PC-9 (cell line): ENCODE data around the gene ITGB7.

Experiments
- EZH2 ChIP-seq: fragments of 200-600 bp; sonication (generic); IDR thresholded peaks from 2 replicates; pipeline ENCODE4 v1.8.0; 2017; ENCODE audit warnings: antibody characterized with exemption, low read depth
- TF ChIP-seq, protein P1 (sequence below): fragments of 200-600 bp; sonication (generic); conservative IDR thresholded peaks from 2 replicates; pipeline ENCODE4 v1.6.1; 2017; ENCODE audit warnings: mixed run types, antibody characterized with exemption, mild to moderate bottlenecking, moderate library complexity

DNA sequence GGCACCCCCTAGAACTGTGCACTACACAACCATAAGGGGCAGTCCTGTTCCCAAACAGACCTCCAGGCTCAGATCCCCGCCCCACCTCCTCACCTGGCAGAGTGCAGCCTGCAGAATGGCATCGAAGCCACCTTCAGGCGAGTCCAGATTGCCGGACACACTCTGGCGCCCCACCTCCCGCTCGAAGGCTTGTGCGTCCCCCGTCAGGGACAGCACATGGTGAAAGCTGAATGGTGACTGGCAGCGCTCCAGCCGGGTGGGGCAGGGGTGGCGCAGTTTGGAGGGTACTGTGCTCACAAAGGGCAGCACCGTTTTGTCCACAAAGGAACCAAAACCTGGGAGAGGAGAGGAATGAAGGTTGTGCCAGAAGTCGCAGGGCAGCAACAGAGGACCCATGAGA, 10.6 kb downstream of the ITGB7 start:
- TF ChIP-seq, protein P1, sequence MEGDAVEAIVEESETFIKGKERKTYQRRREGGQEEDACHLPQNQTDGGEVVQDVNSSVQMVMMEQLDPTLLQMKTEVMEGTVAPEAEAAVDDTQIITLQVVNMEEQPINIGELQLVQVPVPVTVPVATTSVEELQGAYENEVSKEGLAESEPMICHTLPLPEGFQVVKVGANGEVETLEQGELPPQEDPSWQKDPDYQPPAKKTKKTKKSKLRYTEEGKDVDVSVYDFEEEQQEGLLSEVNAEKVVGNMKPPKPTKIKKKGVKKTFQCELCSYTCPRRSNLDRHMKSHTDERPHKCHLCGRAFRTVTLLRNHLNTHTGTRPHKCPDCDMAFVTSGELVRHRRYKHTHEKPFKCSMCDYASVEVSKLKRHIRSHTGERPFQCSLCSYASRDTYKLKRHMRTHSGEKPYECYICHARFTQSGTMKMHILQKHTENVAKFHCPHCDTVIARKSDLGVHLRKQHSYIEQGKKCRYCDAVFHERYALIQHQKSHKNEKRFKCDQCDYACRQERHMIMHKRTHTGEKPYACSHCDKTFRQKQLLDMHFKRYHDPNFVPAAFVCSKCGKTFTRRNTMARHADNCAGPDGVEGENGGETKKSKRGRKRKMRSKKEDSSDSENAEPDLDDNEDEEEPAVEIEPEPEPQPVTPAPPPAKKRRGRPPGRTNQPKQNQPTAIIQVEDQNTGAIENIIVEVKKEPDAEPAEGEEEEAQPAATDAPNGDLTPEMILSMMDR, result no peak; the same call in 1 of the 2 replicates
- TF ChIP-seq EZH2, result no peak
